ENCODE results near the gene ALX1.

ALX1 gene

GRCh38 chr12:85260447-85260846 is 19.6 kb upstream of the ALX1 start:
- no peak overlapping the region for H3K4me3 ChIP-seq (ENCODE audit: severe bottlenecking)
- DNase-seq (ENCODE audit: low spot score) (no peak), ATAC-seq (ENCODE audit: low read depth) (no peak)
- H3K4me1 ChIP-seq (ENCODE audit: insufficient read depth, poor library complexity, severe bottlenecking), result no peaks in the 10 kb centered on the region
- TF ChIP-seq, protein P1, sequence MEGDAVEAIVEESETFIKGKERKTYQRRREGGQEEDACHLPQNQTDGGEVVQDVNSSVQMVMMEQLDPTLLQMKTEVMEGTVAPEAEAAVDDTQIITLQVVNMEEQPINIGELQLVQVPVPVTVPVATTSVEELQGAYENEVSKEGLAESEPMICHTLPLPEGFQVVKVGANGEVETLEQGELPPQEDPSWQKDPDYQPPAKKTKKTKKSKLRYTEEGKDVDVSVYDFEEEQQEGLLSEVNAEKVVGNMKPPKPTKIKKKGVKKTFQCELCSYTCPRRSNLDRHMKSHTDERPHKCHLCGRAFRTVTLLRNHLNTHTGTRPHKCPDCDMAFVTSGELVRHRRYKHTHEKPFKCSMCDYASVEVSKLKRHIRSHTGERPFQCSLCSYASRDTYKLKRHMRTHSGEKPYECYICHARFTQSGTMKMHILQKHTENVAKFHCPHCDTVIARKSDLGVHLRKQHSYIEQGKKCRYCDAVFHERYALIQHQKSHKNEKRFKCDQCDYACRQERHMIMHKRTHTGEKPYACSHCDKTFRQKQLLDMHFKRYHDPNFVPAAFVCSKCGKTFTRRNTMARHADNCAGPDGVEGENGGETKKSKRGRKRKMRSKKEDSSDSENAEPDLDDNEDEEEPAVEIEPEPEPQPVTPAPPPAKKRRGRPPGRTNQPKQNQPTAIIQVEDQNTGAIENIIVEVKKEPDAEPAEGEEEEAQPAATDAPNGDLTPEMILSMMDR (IDR thresholded peaks at IDR 0.05; ENCODE audit: poor library complexity, severe bottlenecking), result no peak
- H3K27ac ChIP-seq (ENCODE audit: poor library complexity, severe bottlenecking), result no peak overlapping the region
- no peaks in the 10 kb centered on the region for H3K9me3 ChIP-seq (ENCODE audit: severe bottlenecking)
- H3K36me3 ChIP-seq (ENCODE audit: low read depth), result no peaks in the 10 kb centered on the region
- no peaks in the 10 kb centered on the region for H3K27me3 ChIP-seq (ENCODE audit: insufficient read depth, poor library complexity, severe bottlenecking)

GRCh38 chr12:85260896-85261295 is 19.1 kb upstream of the ALX1 start:
- Histone ChIP-seq H3K27me3 (ENCODE audit: insufficient read depth, poor library complexity, severe bottlenecking) (no peaks in the 10 kb centered on the region), H3K36me3 (ENCODE audit: low read depth) (no peaks in the 10 kb centered on the region), H3K9me3 (ENCODE audit: severe bottlenecking) (no peaks in the 10 kb centered on the region), H3K4me3 (ENCODE audit: severe bottlenecking) (no peak overlapping the region), H3K4me1 (ENCODE audit: insufficient read depth, poor library complexity, severe bottlenecking) (no peaks in the 10 kb centered on the region), H3K27ac (ENCODE audit: poor library complexity, severe bottlenecking) (no peak overlapping the region)
- DNase-seq (ENCODE audit: low spot score) (no peak), ATAC-seq (ENCODE audit: low read depth) (peak; percentile 63)
- TF ChIP-seq, protein P1 (IDR thresholded peaks at IDR 0.05; ENCODE audit: poor library complexity, severe bottlenecking), result no peak

- H3K4me1 ChIP-seq (ENCODE audit: insufficient read depth, poor library complexity, severe bottlenecking), result no peaks in the 10 kb centered on the region
- no peak for ATAC-seq (ENCODE audit: low read depth)
- H3K4me3 ChIP-seq (ENCODE audit: severe bottlenecking), result no peak overlapping the region
- no peaks in the 10 kb centered on the region for H3K36me3 ChIP-seq (ENCODE audit: low read depth)
- no peak for DNase-seq (ENCODE audit: low spot score)
- peaks cover 17% of the 10 kb centered on the region for H3K27me3 ChIP-seq (ENCODE audit: insufficient read depth, poor library complexity, severe bottlenecking)
- TF ChIP-seq, protein P1 (IDR thresholded peaks at IDR 0.05; ENCODE audit: poor library complexity, severe bottlenecking), result no peak
- no peak overlapping the region for H3K27ac ChIP-seq (ENCODE audit: poor library complexity, severe bottlenecking)
- H3K9me3 ChIP-seq (ENCODE audit: severe bottlenecking), result no peaks in the 10 kb centered on the region
These were observed 13.7 kb upstream of the ALX1 start for GRCh38 chr12:85266356-85266755.

GRCh38 chr12:85273381-85274314 is 6.4 kb upstream of the ALX1 start:
- Histone ChIP-seq H3K36me3 (ENCODE audit: low read depth) (no peaks in the 10 kb centered on the region), H3K9me3 (ENCODE audit: severe bottlenecking) (no peaks in the 10 kb centered on the region), H3K4me1 (ENCODE audit: insufficient read depth, poor library complexity, severe bottlenecking) (no peaks in the 10 kb centered on the region), H3K27me3 (ENCODE audit: insufficient read depth, poor library complexity, severe bottlenecking) (peaks cover 86% of the 10 kb centered on the region), H3K4me3 (ENCODE audit: severe bottlenecking) (no peak overlapping the region), H3K27ac (ENCODE audit: poor library complexity, severe bottlenecking) (no peak overlapping the region)
- ATAC-seq (ENCODE audit: low read depth), result 0 out of 3 replicates have a peak, but pooled peaks have one; percentile 19
- no peak for DNase-seq (ENCODE audit: low spot score)
- TF ChIP-seq, protein P1 (IDR thresholded peaks at IDR 0.05; ENCODE audit: poor library complexity, severe bottlenecking), result no peak

DNA sequence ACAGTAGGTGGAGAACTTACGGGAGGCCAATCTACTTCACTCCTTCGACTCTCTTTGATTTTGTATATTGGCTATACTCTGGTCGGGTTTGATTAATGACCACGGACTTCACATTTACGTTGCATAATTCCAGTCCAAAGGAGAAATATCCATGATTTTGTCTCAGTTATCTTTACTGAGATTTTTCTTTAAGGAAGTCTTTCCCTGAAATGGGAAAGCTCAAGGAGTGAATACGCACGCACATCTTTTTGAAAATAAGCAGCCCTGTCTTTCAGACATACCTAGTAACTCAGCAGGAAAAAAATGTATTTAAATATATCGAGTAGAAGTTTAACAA is 5.7 kb upstream of the ALX1 start:
- H3K36me3 ChIP-seq (ENCODE audit: low read depth), result no peaks in the 10 kb centered on the region
- H3K9me3 ChIP-seq (ENCODE audit: severe bottlenecking), result no peaks in the 10 kb centered on the region
- peaks cover 89% of the 10 kb centered on the region for H3K27me3 ChIP-seq (ENCODE audit: insufficient read depth, poor library complexity, severe bottlenecking)
- no peak for ATAC-seq (ENCODE audit: low read depth)
- no peak for DNase-seq (ENCODE audit: low spot score)
- no peaks in the 10 kb centered on the region for H3K4me1 ChIP-seq (ENCODE audit: insufficient read depth, poor library complexity, severe bottlenecking)
- H3K27ac ChIP-seq (ENCODE audit: poor library complexity, severe bottlenecking), result no peak overlapping the region
- TF ChIP-seq, protein P1 (IDR thresholded peaks at IDR 0.05; ENCODE audit: poor library complexity, severe bottlenecking), result no peak
- H3K4me3 ChIP-seq (ENCODE audit: severe bottlenecking), result no peak overlapping the region

Measured in RWPE2 (cell line).